ENCODE results near the gene DNAJC11. TPM values are rescaled to one million over a fixed set of nuclear protein-coding genes. Genes with fewer than 3 reads are reported as not detected.
"Not testable (repeated sequence)": the region's sequence is repeated elsewhere in the genome, so short reads cannot be mapped to it uniquely, and the experiment has no call there.

Gene DNAJC11
- total RNA-seq, 6 experiments from 2014 or later = 66.6 to 79.5 (median 73.0) TPM

DNA sequence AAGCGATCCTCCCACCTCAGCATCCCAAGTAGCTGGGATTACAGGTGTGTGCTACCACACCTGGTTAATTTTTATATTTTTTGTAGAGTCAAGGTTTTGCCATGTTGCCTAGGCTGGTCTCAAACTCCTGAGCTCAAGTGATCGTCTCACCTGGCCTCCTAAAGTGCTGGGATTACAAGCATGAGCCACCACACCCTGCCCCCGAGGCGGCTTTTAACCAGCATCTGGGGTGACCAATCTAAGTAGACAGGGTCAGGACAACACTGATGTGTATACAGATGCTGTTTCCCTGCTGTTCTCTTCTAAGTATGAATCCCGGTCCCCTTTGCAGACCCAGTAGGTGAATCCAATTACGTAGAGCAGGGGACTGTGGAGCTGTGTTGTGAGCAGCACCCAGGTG, 53.1 kb downstream of the DNAJC11 start:
- Mint-ChIP-seq H3K4me3 (no peak overlapping the region), H3K4me1 (ENCODE audit: low read depth) (no peaks in the 10 kb centered on the region), H3K27me3 (ENCODE audit: insufficient read depth) (peaks cover 2% of the 10 kb centered on the region), H3K27ac (no peak overlapping the region), H3K36me3 (ENCODE audit: low read depth) (peaks cover 19% of the 10 kb centered on the region; the same call in 1 of the 2 replicates), H3K9me3 (no peaks in the 10 kb centered on the region)
- DNase-seq = no peak
- TF ChIP-seq, protein P1, sequence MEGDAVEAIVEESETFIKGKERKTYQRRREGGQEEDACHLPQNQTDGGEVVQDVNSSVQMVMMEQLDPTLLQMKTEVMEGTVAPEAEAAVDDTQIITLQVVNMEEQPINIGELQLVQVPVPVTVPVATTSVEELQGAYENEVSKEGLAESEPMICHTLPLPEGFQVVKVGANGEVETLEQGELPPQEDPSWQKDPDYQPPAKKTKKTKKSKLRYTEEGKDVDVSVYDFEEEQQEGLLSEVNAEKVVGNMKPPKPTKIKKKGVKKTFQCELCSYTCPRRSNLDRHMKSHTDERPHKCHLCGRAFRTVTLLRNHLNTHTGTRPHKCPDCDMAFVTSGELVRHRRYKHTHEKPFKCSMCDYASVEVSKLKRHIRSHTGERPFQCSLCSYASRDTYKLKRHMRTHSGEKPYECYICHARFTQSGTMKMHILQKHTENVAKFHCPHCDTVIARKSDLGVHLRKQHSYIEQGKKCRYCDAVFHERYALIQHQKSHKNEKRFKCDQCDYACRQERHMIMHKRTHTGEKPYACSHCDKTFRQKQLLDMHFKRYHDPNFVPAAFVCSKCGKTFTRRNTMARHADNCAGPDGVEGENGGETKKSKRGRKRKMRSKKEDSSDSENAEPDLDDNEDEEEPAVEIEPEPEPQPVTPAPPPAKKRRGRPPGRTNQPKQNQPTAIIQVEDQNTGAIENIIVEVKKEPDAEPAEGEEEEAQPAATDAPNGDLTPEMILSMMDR (IDR thresholded peaks at IDR 0.05) = no peak

DNA sequence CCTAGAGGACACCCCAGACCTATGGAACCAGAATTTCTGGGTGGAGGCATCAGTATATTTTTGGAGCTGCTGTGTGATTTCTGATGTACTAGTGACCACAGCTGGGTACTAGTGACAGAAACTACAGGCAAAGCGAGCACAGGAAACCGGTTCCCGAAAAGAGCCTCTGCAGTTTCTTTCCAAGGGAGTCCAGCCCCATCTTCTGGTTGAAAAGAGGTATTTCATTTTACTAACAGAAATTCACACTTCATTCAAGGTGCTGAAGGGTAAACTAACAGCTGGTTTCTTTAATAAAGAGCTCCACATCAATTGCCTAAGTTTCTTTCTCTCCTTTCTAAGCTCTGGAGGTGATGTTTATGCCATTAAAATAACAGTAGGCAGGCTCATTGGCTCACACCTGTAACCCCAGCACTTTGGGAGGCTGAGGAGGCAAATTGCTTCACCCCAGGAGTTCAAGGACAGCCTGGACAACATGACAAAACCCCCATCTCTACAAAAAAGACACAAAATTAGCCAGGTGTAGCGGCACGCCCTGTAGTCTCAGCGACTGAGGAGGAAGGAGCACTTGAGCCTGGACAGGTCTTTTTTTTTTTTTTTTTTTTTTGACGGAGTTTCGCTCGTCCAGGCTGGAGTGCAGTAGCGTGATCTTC, 55.0 kb downstream of the DNAJC11 start:
- no peaks in the 10 kb centered on the region for H3K4me1 Mint-ChIP-seq (ENCODE audit: low read depth)
- DNase-seq = peak; percentile 46
- H3K9me3 Mint-ChIP-seq = no peaks in the 10 kb centered on the region
- no peak overlapping the region for H3K4me3 Mint-ChIP-seq
- H3K27ac Mint-ChIP-seq = no peak overlapping the region
- peaks cover 2% of the 10 kb centered on the region for H3K27me3 Mint-ChIP-seq (ENCODE audit: insufficient read depth)
- peaks cover 23% of the 10 kb centered on the region for H3K36me3 Mint-ChIP-seq (ENCODE audit: low read depth)
- TF ChIP-seq, protein P1 (IDR thresholded peaks at IDR 0.05) = peak; percentile 81

DNA sequence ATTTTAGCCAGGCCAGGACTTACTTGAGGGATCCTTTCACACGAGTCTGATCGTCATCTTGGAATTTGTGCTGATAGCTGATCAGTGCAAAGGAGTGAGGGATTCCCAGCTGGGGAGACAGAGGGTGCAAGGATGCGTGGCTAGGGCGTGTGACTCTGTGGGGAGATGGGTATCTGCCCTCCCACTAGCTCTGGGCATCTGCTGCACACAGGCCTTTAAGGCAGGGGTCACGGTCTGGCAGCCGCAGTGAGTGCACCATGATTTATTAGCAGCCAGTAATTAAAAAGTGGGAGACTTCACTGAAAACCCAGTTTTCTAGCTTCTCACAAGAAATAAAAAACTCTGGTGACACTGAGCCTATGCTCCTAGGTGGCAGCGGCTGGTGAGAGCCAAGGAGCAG, 56.6 kb downstream of the DNAJC11 start:
- no peak overlapping the region for H3K27ac Mint-ChIP-seq
- TF ChIP-seq, protein P1 (IDR thresholded peaks at IDR 0.05) = no peak
- no peaks in the 10 kb centered on the region for H3K9me3 Mint-ChIP-seq
- peaks cover 2% of the 10 kb centered on the region; the same call in 1 of the 2 replicates for H3K27me3 Mint-ChIP-seq (ENCODE audit: insufficient read depth)
- H3K36me3 Mint-ChIP-seq (ENCODE audit: low read depth) = peaks cover 17% of the 10 kb centered on the region
- no peak for DNase-seq
- H3K4me3 Mint-ChIP-seq = no peak overlapping the region
- no peaks in the 10 kb centered on the region for H3K4me1 Mint-ChIP-seq (ENCODE audit: low read depth)

DNA sequence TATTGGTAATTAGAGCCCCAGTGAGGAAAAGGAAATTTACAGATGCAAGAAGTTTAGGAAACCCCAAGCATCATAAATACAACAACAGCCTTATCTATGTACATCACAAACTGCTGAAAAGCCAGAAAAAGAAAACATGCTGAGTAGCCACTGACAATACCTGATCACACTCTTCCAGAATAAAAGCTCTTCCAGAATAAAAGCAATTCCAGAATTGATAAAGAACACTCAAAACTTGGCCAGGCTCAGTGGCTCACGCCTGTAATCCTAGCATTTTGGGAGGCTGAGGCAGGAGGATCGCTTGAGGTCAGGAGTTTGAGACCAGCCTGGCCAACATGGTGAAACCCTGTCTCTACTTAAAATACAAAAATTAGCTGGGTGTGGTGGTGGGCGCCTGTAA, 60.7 kb downstream of the DNAJC11 start:
- H3K36me3 Mint-ChIP-seq (ENCODE audit: low read depth) = peaks cover 23% of the 10 kb centered on the region
- not testable (repeated sequence) for H3K27ac Mint-ChIP-seq; H3K4me3 Mint-ChIP-seq; DNase-seq; H3K27me3 Mint-ChIP-seq (ENCODE audit: insufficient read depth); H3K9me3 Mint-ChIP-seq
- H3K4me1 Mint-ChIP-seq (ENCODE audit: low read depth) = peaks cover 15% of the 10 kb centered on the region

DNA sequence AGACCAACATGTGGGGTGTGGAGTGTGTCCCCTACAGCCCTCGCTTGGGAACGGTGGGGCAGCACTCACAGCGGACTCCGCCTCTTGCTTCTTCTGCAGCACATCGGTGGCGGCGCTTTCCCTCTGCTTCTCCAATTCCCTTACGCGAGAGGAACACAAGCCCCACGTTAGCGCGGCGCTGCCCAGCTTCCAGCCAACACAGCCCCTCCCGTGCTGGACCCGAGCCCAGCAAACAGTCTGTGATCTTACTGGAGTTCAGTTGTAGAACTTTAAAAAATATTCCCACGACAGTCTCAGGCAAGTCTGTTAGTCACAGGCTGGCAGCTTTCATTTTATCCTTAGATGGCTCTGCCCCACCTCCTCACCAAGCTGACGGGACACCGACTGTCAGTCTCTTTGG, 63.4 kb downstream of the DNAJC11 start:
- TF ChIP-seq, protein P1 (IDR thresholded peaks at IDR 0.05) = no peak
- H3K27ac Mint-ChIP-seq = no peak overlapping the region
- peaks cover 16% of the 10 kb centered on the region for H3K4me1 Mint-ChIP-seq (ENCODE audit: low read depth)
- H3K4me3 Mint-ChIP-seq = no peak overlapping the region
- H3K27me3 Mint-ChIP-seq (ENCODE audit: insufficient read depth) = no peaks in the 10 kb centered on the region; the same call in none of the 2 replicates
- peaks cover 16% of the 10 kb centered on the region for H3K36me3 Mint-ChIP-seq (ENCODE audit: low read depth)
- DNase-seq = no peak
- H3K9me3 Mint-ChIP-seq = no peaks in the 10 kb centered on the region

DNA sequence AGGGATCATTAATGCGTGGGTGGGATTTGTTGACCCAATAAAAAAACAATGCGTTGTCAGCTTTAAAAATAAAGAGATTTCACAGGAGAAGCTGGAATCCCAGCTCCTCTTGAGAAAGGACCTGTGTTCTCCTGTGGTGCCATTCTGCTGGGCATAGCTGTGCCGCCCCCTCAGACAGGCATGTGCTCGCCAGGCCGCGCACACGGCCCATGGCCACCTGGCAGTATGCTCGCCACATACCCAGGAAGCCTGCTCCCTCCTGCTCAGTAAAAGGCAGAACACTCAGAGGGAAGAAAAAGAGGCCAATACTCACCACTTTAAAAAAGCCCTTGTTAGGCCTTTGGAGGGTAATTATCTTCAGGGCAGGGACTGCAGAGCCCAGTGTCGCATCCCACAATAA, 63.8 kb downstream of the DNAJC11 start:
- Mint-ChIP-seq H3K9me3 (no peaks in the 10 kb centered on the region), H3K27ac (no peak overlapping the region), H3K36me3 (ENCODE audit: low read depth) (peaks cover 12% of the 10 kb centered on the region), H3K27me3 (ENCODE audit: insufficient read depth) (no peaks in the 10 kb centered on the region; the same call in none of the 2 replicates), H3K4me3 (no peak overlapping the region), H3K4me1 (ENCODE audit: low read depth) (peaks cover 16% of the 10 kb centered on the region)
- TF ChIP-seq, protein P1 (IDR thresholded peaks at IDR 0.05) = no peak
- no peak for DNase-seq

DNA sequence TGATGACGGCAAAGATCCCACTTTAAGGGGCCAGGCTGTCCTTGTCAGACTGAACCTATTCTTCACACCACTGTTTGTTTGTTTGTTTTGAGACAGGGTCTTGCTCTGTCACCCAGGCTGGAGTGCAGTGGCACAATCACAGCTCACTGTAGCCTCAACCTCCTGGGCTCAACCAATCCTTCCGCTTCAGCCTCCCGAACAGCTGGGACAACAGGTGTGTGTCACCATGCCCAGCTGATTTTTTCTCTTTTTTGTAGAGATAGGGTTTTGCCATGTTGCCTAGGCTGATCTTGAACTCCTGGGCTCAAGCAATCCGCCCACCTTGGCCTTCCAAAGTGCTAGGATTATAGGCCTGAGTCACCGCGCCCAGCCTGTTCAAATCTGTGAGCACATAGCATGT, 64.8 kb downstream of the DNAJC11 start:
- not testable (repeated sequence) for H3K9me3 Mint-ChIP-seq
- peak overlapping the region; percentile 63 for H3K27ac Mint-ChIP-seq

More for the DNA sequence above, 64.8 kb downstream of the DNAJC11 start:
- H3K4me3 Mint-ChIP-seq; H3K27me3 Mint-ChIP-seq (ENCODE audit: insufficient read depth); DNase-seq; H3K36me3 Mint-ChIP-seq (ENCODE audit: low read depth): not testable (repeated sequence)
- peaks cover 16% of the 10 kb centered on the region for H3K4me1 Mint-ChIP-seq (ENCODE audit: low read depth)

Data from HFFc6 (cell line).